ENCODE data around the gene MEF2C. TPM values are rescaled to one million over a fixed set of nuclear protein-coding genes. Genes with fewer than 3 reads are reported as not detected.
A peak's percentile ranks its signal among the peaks of the same experiment; 100 is the strongest.

Gene MEF2C
- polyA plus RNA-seq, 1 donor from 2014 or later = 30.2 TPM

- H4K20me1 ChIP-seq (ENCODE audit: insufficient read depth) = no peaks in the 10 kb centered on the region
- peak overlapping the region; percentile 24 for H3K4me3 ChIP-seq (ENCODE audit: low read length)
- no peak overlapping the region for H3K4me2 ChIP-seq (ENCODE audit: low read length)
- H2AFZ ChIP-seq (ENCODE audit: low read depth, low read length) = no peak overlapping the region
- H3K9me3 ChIP-seq (ENCODE audit: low read length) = no peaks in the 10 kb centered on the region
- H3K27ac ChIP-seq (ENCODE audit: low read length) = peak overlapping the region; percentile 6
- no peaks in the 10 kb centered on the region for H3K79me2 ChIP-seq (replicated peaks; ENCODE audit: insufficient read depth, low read length)
- TF ChIP-seq RAD21 (conservative IDR thresholded peaks at IDR 0.05) = no peak
- TF ChIP-seq MXI1 (conservative IDR thresholded peaks at IDR 0.05; ENCODE audit: poor library complexity, severe bottlenecking) = no peak
- TF ChIP-seq EZH2 (IDR thresholded peaks at IDR 0.05; ENCODE audit: borderline replicate concordance, insufficient read depth, low read length, poor library complexity, severe bottlenecking) = no peak
- TF ChIP-seq EP300 (conservative IDR thresholded peaks at IDR 0.05; ENCODE audit: poor library complexity, severe bottlenecking) = no peak
- TF ChIP-seq TAF1 (IDR thresholded peaks at IDR 0.05; ENCODE audit: low read depth) = no peak
- peak; percentile 51 for TF ChIP-seq POLR2AphosphoS5 (IDR thresholded peaks at IDR 0.05)
- TF ChIP-seq REST (IDR thresholded peaks at IDR 0.05; ENCODE audit: borderline replicate concordance) = no peak
- no peaks in the 10 kb centered on the region for H3K9me2 ChIP-seq (ENCODE audit: insufficient read depth, low read length)
- H3F3A ChIP-seq (ENCODE audit: insufficient read depth, low read length, poor library complexity, severe bottlenecking) = no peaks in the 10 kb centered on the region
- no peak overlapping the region for H3K9ac ChIP-seq (ENCODE audit: low read length)
- no peaks in the 10 kb centered on the region for H3K27me3 ChIP-seq (ENCODE audit: insufficient read depth, low read depth, low read length)
- no peaks in the 10 kb centered on the region for H3K36me3 ChIP-seq (ENCODE audit: insufficient read depth, low read length)
Observed at GRCh38 chr5:88702332-88702731, 180.7 kb downstream of the MEF2C start.

- H3K9ac ChIP-seq (ENCODE audit: low read length) = no peak overlapping the region
- no peaks in the 10 kb centered on the region for H3K9me2 ChIP-seq (ENCODE audit: insufficient read depth, low read length)
- H2AFZ ChIP-seq (ENCODE audit: low read depth, low read length) = no peak overlapping the region
- H4K20me1 ChIP-seq (ENCODE audit: insufficient read depth) = no peaks in the 10 kb centered on the region
- H3K79me2 ChIP-seq (replicated peaks; ENCODE audit: insufficient read depth, low read length) = no peaks in the 10 kb centered on the region
- H3F3A ChIP-seq (ENCODE audit: insufficient read depth, low read length, poor library complexity, severe bottlenecking) = no peaks in the 10 kb centered on the region
- H3K4me2 ChIP-seq (ENCODE audit: low read length) = no peak overlapping the region
- H3K4me3 ChIP-seq (ENCODE audit: low read length) = no peak overlapping the region
- H3K36me3 ChIP-seq (ENCODE audit: insufficient read depth, low read length) = no peaks in the 10 kb centered on the region
- H3K27ac ChIP-seq (ENCODE audit: low read length) = no peak overlapping the region
- no peaks in the 10 kb centered on the region for H3K9me3 ChIP-seq (ENCODE audit: low read length)
- H3K27me3 ChIP-seq (ENCODE audit: insufficient read depth, low read depth, low read length) = peaks cover 16% of the 10 kb centered on the region
- TF ChIP-seq RAD21 (conservative IDR thresholded peaks at IDR 0.05) (no peak), TAF1 (IDR thresholded peaks at IDR 0.05; ENCODE audit: low read depth) (no peak), REST (IDR thresholded peaks at IDR 0.05; ENCODE audit: borderline replicate concordance) (no peak), CTCF (IDR thresholded peaks at IDR 0.05; ENCODE audit: poor library complexity, severe bottlenecking) (no peak), EZH2 (IDR thresholded peaks at IDR 0.05; ENCODE audit: borderline replicate concordance, insufficient read depth, low read length, poor library complexity, severe bottlenecking) (no peak), EP300 (conservative IDR thresholded peaks at IDR 0.05; ENCODE audit: poor library complexity, severe bottlenecking) (no peak), SMC3 (conservative IDR thresholded peaks at IDR 0.05; ENCODE audit: poor library complexity) (no peak), MXI1 (conservative IDR thresholded peaks at IDR 0.05; ENCODE audit: poor library complexity, severe bottlenecking) (no peak), POLR2AphosphoS5 (IDR thresholded peaks at IDR 0.05) (no peak)
Observed at GRCh38 chr5:88700121-88700520, 182.9 kb downstream of the MEF2C start.
